B cell (primary cell): ENCODE data around the gene ANTXR1. TPM values are rescaled to one million over a fixed set of nuclear protein-coding genes. Genes with fewer than 3 reads are reported as not detected.

Source experiments
- ATAC-seq: fragments of 200-7000 bp; cut with Tn5 transposase; one replicate; pipeline ENCODE4 v1.10.0; 2021; ENCODE audit warnings: low read depth, mild to moderate bottlenecking, moderate number of reproducible peaks, moderate library complexity
- CTCF ChIA-PET: fragments of 350-600 bp; sonication (Branson Sonifier 250); formaldehyde crosslinking; loops from one replicate; lab custom pipeline; 2021; ENCODE audit warnings: antibody characterized with exemption, inconsistent platforms; lab: Charles Lee
- POLR2A ChIA-PET: fragments of 350-600 bp; sonication (Branson Sonifier 250); formaldehyde crosslinking; loops from one replicate; lab custom pipeline; 2021; ENCODE audit warnings: antibody characterized with exemption; lab: Charles Lee
- DNase-seq: peaks from one replicate; pipeline ENCODE4 v3.0.0; 2013
- H2AFZ ChIP-seq: 2 replicates; pipeline ENCODE4 v1.6.1; 2012; ENCODE audit warnings: mild to moderate bottlenecking, low read depth, low read length; ENCODE audit not compliant: insufficient read depth, poor library complexity, severe bottlenecking
- H3K27ac ChIP-seq, 2 donors: 1 replicate in 1 of 2; 2 replicates in 1 of 2; pipeline ENCODE4 v1.5.1; 2012 to 2013; ENCODE audit warnings: low read length in 2 of 2, mild to moderate bottlenecking in 2 of 2, moderate library complexity in 1 of 2
- H3K27me3 ChIP-seq, 4 experiments: fragments of 200-600 bp in 1 of 4; sonication (generic) in 1 of 4; replicated peaks in 1 of 4; 1 replicate in 2 of 4; 2 replicates in 2 of 4; pipeline versions ENCODE4 v1.6.1 to v1.7.0; 2013 to 2016; ENCODE audit warnings: low read length in 3 of 4, mild to moderate bottlenecking in 2 of 4, mixed read lengths in 1 of 4, moderate library complexity in 1 of 4; ENCODE audit not compliant: insufficient read depth in 4 of 4, control insufficient read depth in 3 of 4; ENCODE audit errors: control extremely low read depth in 1 of 4
- H3K36me3 ChIP-seq, 2 experiments: replicated peaks in 1 of 2; 1 replicate in 1 of 2; 2 replicates in 1 of 2; pipeline versions ENCODE4 v1.6.1 to v1.7.1; 2013; ENCODE audit warnings: low read length in 1 of 2; ENCODE audit not compliant: insufficient read depth in 2 of 2, control insufficient read depth in 1 of 2; ENCODE audit errors: control extremely low read depth in 1 of 2, extremely low read depth in 1 of 2
- H3K4me1 ChIP-seq, 2 donors: fragments of 200-600 bp in 1 of 2; sonication (generic) in 1 of 2; 1 replicate in 1 of 2; 2 replicates in 1 of 2; pipeline versions ENCODE4 v1.5.1 to v1.6.1; 2013 to 2017; ENCODE audit warnings: low read length in 2 of 2; ENCODE audit not compliant: control insufficient read depth in 2 of 2, insufficient read depth in 2 of 2
- H3K4me2 ChIP-seq: replicated peaks from 2 replicates; pipeline ENCODE3; 2012; ENCODE audit warnings: mild to moderate bottlenecking, low read depth, low read length; ENCODE audit not compliant: poor library complexity, severe bottlenecking
- H3K4me3 ChIP-seq, 5 experiments: fragments of 200-600 bp in 1 of 5; sonication (generic) in 1 of 5; 1 replicate in 3 of 5; 2 replicates in 2 of 5; pipeline versions ENCODE4 v1.5.1 to v1.7.0; 2011 to 2016; ENCODE audit warnings: low read length in 4 of 5, mild to moderate bottlenecking in 4 of 5, low read depth in 2 of 5, control low read depth in 1 of 5, moderate library complexity in 1 of 5; ENCODE audit not compliant: insufficient read depth in 1 of 5; ENCODE audit errors: control extremely low read depth in 1 of 5, extremely low read depth in 1 of 5
- H3K79me2 ChIP-seq: fragments of 200-600 bp; sonication (generic); one replicate; pipeline ENCODE4 v1.6.0; 2016; ENCODE audit warnings: low read length; ENCODE audit not compliant: control insufficient read depth, insufficient read depth
- H3K9ac ChIP-seq: fragments of 200-600 bp; sonication (generic); 2 replicates; pipeline ENCODE4 v1.6.1; 2017; ENCODE audit warnings: mild to moderate bottlenecking, low read length, moderate library complexity
- H3K9me3 ChIP-seq, 3 donors: one replicate each; pipeline versions ENCODE4 v1.6.1 to v1.7.1; 2013; ENCODE audit warnings: low read length in 2 of 3; ENCODE audit not compliant: control insufficient read depth in 2 of 3, insufficient read depth in 1 of 3; ENCODE audit errors: control extremely low read depth in 1 of 3
- H4K20me1 ChIP-seq: 2 replicates; pipeline ENCODE4 v1.6.0; 2012; ENCODE audit warnings: mild to moderate bottlenecking, low read length; ENCODE audit not compliant: insufficient read depth, control insufficient read depth, poor library complexity, severe bottlenecking
- H3K27ac Mint-ChIP-seq: one replicate; pipeline ENCODE4 v1.8.0; 2021; ENCODE audit warnings: mixed read lengths
- H3K27me3 Mint-ChIP-seq: one replicate; pipeline ENCODE4 v1.8.0; 2021; ENCODE audit warnings: mixed read lengths
- H3K4me1 Mint-ChIP-seq: one replicate; pipeline ENCODE4 v1.8.0; 2021; ENCODE audit warnings: mixed read lengths
- H3K4me3 Mint-ChIP-seq: one replicate; pipeline ENCODE4 v1.8.0; 2021; ENCODE audit warnings: mixed read lengths
- H3K9me3 Mint-ChIP-seq: one replicate; pipeline ENCODE4 v1.8.0; 2022; ENCODE audit warnings: mixed read lengths; ENCODE audit not compliant: insufficient read depth
- CTCF ChIP-seq: fragments of 200-600 bp; IDR thresholded peaks from one replicate; pipeline ENCODE4 v1.8.0; 2022; ENCODE audit warnings: antibody characterized with exemption, mild to moderate bottlenecking
- EZH2 ChIP-seq: IDR thresholded peaks from 2 replicates; pipeline ENCODE4 v1.6.1; 2012; ENCODE audit warnings: borderline replicate concordance, low read depth, mild to moderate bottlenecking, moderate library complexity, low read length; ENCODE audit not compliant: insufficient read depth, poor library complexity, severe bottlenecking
- WGBS: methylation state at CpG from one replicate; pipeline ENCODE4 v1.1.5; 2013; ENCODE audit warnings: missing lambda C conversion rate; ENCODE audit not compliant: insufficient coverage; 5-methylcytosine and 5-hydroxymethylcytosine counted together
- intact Hi-C: fragments of 100-400 bp; cut with micrococcal nuclease; formaldehyde crosslinking; loops from one replicate; pipeline ENCODE4 v1.10.0; 2022
- polyA plus RNA-seq: library from polyadenylated mRNA; depleted of rRNA; stranded (reverse); fragments of >200 nt; gene quantifications from 2 replicates; pipeline ENCODE4 v1.2.3, GENCODE V29; 2012
- total RNA-seq, 2 donors: library from RNA; stranded (reverse); fragments of 120-200 nt in 1 of 2; gene quantifications; 1 replicate in 1 of 2; 2 replicates in 1 of 2; pipeline versions ENCODE4 v1.2.3 to v1.2.4, GENCODE V29; 2013 to 2022

ANTXR1 gene
- total and polyA plus RNA-seq, 2 donors (not counting 1 experiment from before 2014, with no cell fraction given), result not detected

GRCh38 chr2:69122271-69122670 is 109.3 kb downstream of the ANTXR1 start:
- H3K4me2 ChIP-seq, result no peak overlapping the region
- no peaks in the 10 kb centered on the region for H4K20me1 ChIP-seq
- POLR2A ChIA-PET, result no interaction called here
- Mint-ChIP-seq H3K4me1 (no peaks in the 10 kb centered on the region), H3K9me3 (no peaks in the 10 kb centered on the region), H3K27me3 (peaks cover 19% of the 10 kb centered on the region), H3K27ac (no peak overlapping the region), H3K4me3 (no peak overlapping the region)
- no peak overlapping the region for H2AFZ ChIP-seq
- ATAC-seq (no peak), DNase-seq (no peak)
- H3K9me3 ChIP-seq, result no peaks in the 10 kb centered on the region
- no peak overlapping the region for H3K9ac ChIP-seq
- WGBS, result 82% methylated on average over 2 of the region's 4 CpGs
- TF ChIP-seq EZH2, result no peak
- no peak for TF ChIP-seq CTCF
- no peaks in the 10 kb centered on the region for H3K36me3 ChIP-seq
- peaks cover 0 to 5% (median 0%) of the 10 kb centered on the region in 4 experiments for H3K27me3 ChIP-seq
- no peaks in the 10 kb centered on the region for H3K4me1 ChIP-seq
- H3K4me3 ChIP-seq, result no peak overlapping the region
- H3K79me2 ChIP-seq, result no peaks in the 10 kb centered on the region
- intact Hi-C loops, result no loop called here
- CTCF ChIA-PET, result no interaction called here
- H3K27ac ChIP-seq, result no peak overlapping the region

GRCh38 chr2:69123182-69123581 is 110.2 kb downstream of the ANTXR1 start:
- H3K27me3 ChIP-seq, result peaks cover 0 to 5% (median 0%) of the 10 kb centered on the region in 4 experiments
- H3K36me3 ChIP-seq, result no peaks in the 10 kb centered on the region
- H3K4me1 ChIP-seq, result no peaks in the 10 kb centered on the region
- POLR2A ChIA-PET, result no interaction called here
- intact Hi-C loops, result no loop called here
- Mint-ChIP-seq H3K4me1 (no peaks in the 10 kb centered on the region), H3K27ac (no peak overlapping the region), H3K27me3 (peaks cover 19% of the 10 kb centered on the region), H3K9me3 (no peaks in the 10 kb centered on the region), H3K4me3 (no peak overlapping the region)
- DNase-seq (no peak), ATAC-seq (no peak)
- H3K79me2 ChIP-seq, result no peaks in the 10 kb centered on the region
- no peaks in the 10 kb centered on the region for H3K9me3 ChIP-seq
- CTCF ChIA-PET, result no interaction called here
- H4K20me1 ChIP-seq, result no peaks in the 10 kb centered on the region
- TF ChIP-seq CTCF, result no peak
- no peak for TF ChIP-seq EZH2
- H3K27ac ChIP-seq, result no peak overlapping the region
- WGBS, result 91% methylated on average over 5 of the region's 5 CpGs
- no peak overlapping the region for H3K9ac ChIP-seq
- H3K4me3 ChIP-seq, result no peak overlapping the region
- H3K4me2 ChIP-seq, result no peak overlapping the region
- H2AFZ ChIP-seq, result no peak overlapping the region
